Measurements from ENCODE around the gene RAD1.

The RAD1 gene

GRCh38 chr5:34914671-34915138 is 599 bp downstream of the RAD1 start:
- peak; percentile 44 for DNase-seq

DNA sequence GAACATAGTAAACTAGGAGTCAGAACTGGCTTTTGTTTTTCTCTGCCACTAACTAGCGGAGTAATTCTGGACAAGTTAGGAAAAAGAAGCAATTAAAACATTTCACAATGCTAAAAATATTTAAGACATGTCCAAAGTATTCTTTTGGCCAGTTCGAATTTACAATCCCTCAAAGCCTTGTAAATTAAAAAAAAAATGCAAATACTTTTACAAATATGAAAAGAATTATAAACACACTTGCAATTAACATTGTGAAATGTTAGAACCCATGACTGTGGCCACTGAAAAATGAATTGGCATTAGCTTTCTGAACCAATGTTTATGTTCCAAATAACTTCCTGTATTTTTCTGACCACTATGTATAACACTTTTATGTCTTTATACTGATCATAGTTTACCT is 2.2 kb downstream of the RAD1 start:
- DNase-seq: no peak

GRCh38 chr5:34905564-34905963 is 9.7 kb downstream of the RAD1 start:
- DNase-seq: no peak

GRCh38 chr5:34903260-34903659 is 12.0 kb downstream of the RAD1 start:
- no peak for DNase-seq

DNA sequence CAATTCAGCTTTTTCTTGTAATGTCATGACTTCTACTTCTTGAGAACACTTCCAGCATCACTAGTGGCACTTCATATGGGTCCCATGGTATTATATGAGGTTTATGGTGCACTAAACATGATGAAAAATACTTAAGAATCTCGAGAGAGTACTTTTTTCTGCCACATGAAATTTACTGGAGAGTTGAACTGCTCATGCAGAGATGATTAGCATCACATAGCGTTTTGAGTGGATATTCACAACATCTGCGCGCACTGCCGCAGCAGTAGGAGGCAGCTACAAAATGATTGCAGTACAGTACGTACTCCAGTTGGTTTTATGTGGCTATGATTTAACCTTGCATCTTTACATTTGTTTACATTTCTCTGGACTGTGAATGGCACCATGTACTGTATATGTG is 14.7 kb downstream of the RAD1 start:
- no peak for DNase-seq

DNA sequence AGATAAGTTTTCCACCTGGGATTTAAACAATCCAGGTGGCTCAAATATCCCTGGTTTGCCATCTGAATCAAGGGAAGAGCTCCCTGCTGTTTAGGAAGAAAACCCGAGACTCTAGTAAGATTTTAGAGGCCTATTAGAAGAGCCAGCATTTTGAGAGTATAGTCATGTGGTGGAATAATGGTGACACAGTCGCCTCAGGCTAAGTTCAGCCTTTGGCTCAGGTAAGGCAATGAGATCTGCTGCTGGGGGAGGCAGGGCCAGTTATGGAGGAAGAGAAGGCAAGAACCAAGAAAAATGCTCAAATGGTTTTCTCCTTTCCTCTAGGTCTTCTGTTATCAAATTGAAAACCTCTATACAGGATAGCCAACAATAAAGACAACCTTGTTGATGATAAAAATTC is 16.2 kb downstream of the RAD1 start:
- no peak for DNase-seq

- DNase-seq: peak; percentile 82
Observed at GRCh38 chr5:34898258-34898895, 16.9 kb downstream of the RAD1 start.

DNA sequence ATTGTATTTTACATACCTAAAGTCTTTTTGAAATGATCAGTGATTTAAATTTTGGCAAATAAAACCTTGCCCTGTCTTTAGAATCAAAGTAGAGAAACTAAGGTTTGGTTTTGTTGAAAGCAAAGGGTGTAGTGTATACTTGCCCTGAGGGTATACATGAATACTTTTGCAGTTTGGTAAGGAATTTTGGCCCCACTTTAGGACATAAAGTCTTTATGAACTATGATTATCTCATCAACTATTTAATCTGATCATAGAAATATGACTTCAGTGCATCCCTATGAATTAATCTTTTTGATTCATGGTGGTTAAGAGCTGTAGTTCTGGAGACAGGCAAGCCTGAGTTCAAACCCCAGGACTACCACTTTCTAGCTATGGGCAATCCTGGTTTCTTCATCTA is 17.7 kb downstream of the RAD1 start:
- no peak for DNase-seq

- DNase-seq: no peak
Observed at GRCh38 chr5:34895641-34896419, 19.5 kb downstream of the RAD1 start.

- no peak for DNase-seq
Observed at GRCh38 chr5:34894716-34895115, 20.6 kb downstream of the RAD1 start.

GRCh38 chr5:34892414-34892813 is 22.9 kb downstream of the RAD1 start:
- no peak for DNase-seq

DNA sequence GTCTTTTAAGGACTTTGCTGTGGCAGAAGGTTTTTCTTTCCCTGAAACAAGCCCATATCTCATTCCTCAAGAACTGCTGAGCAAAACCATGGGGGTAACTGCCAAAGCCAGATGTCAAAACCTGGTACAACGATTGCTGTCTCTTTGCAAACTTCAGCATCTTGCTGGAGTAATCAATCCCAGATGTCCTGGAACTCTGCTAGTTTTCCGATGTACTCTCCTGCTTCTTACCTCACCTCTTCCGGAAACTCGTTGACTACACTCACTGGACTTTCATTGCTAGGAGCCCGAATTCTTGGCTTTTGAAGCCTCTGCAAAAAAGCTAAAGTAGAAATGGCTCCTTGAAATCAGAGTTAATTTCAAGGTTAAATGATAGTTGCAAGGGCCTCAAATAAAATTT is 23.3 kb downstream of the RAD1 start:
- DNase-seq: peak; percentile 89

DNA sequence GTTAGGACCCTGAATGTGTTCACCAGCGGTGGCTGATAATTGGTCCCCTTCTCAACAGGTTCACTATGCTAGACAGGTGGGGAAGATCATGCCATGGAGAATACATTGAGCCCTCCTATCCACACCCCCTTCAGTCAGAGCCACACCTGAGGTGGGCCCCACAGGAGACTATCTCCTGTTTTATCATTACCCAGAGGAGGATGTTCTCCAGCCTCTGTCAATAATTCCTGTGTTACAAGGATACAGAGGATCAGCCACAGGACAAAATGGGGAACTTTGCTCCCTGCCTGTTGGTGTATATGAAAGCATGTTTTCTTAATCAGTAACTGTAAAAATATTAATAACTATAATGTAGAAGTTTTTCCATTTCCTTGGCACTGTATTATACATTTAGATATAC is 25.9 kb downstream of the RAD1 start:
- DNase-seq: no peak

DNA sequence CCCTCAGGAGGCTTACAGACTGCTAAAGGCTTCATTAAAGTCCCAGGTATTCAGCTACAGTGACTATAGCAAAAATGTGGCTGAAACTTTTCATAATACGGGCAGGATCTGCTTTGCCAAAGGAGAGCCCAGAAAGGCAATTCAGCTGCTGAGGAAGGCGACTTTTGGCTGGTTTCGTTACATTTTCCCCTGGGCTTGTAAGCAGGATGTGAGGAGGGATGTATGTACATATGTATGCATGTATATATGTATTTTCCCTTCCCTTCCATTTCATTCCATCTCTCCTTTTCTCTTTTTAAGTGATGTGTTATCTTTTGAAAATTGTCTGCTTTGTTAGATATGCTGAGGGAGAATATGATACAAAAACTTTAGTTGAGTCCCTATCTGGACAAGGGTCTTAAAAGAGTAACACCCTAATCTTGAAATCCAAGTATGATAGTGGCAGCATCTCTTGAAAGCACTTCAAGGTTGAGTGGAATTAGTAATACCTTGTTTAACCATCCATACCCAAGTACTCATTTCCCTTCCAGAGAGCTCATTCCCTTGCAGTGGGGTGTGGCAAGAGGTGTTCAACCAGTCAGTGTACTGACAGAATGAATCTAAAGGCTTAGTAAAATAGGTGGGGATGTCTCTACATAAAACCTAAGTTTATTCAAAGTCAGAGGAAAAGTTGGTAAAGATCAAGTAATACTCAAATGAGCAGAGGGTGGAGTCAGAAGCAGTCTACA is 28.7 kb downstream of the RAD1 start:
- no peak for DNase-seq

GRCh38 chr5:34881246-34881645 is 34.1 kb downstream of the RAD1 start:
- no peak for DNase-seq

GRCh38 chr5:34876275-34876674 is 39.0 kb downstream of the RAD1 start:
- DNase-seq: no peak

DNA sequence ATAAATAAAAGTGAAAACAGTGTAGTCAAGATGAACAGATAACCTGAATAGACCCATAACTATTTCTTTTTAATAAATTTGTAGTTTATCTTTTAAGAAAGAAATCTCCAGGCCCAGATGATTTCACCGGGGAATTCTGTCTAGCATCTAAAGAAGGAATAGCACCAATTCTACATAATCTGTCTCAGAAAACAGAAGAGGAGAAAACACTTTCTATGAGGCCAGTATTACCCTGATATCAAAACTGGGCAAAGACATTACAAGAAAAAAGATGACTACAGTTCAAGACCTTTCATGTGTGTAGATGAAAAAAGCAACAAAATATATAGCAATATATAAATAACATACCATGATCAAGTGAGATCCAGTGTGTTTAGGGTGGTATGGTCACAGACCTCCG is 44.9 kb downstream of the RAD1 start:
- no peak for DNase-seq

GRCh38 chr5:34869256-34869655 is 46.0 kb downstream of the RAD1 start:
- DNase-seq: no peak

- DNase-seq: no peak
Observed at GRCh38 chr5:34868791-34869190, 46.5 kb downstream of the RAD1 start.

GRCh38 chr5:34867660-34868059 is 47.6 kb downstream of the RAD1 start:
- DNase-seq: no peak

GRCh38 chr5:34866989-34867471 is 48.3 kb downstream of the RAD1 start:
- DNase-seq: no peak

DNA sequence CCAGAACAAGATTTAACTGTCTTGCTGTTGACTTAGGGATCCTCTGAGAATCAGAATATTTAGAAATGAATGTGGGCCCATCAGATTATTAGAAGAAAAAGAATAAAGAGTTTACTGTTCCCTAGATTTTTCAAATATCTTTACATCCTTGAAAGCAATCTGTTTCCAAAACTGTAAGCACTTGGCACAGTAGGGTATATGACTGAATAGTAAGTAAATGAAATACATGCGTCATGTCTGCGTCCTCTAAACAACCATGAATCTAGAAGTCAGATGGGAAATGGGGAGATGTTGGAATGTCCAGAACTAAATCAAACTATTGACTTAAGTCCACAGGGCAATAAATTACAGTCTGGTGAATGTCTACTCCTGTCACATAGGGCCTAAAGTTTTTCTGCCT is 50.2 kb downstream of the RAD1 start:
- no peak for DNase-seq

- no peak for DNase-seq
Observed at GRCh38 chr5:34863946-34864345, 51.4 kb downstream of the RAD1 start.

DNA sequence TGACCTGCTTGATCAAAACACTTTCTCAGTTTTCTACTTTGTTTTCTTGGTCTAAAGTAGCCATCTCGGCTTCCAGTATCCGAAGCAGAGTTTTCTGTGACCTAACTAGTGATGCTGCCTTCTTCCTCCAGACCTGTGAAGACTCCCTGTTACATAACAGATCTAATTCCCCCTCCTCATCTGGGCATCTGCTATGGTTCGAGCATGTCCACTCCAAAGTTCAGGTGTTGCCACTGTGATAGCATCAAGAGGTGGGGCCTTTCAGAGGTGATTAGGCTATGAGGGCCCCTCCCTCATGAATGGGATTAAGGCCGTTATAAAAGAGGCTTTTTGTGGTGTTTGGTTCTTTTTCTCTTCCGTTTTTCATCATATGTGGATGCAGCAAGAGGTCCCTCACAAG is 56.1 kb downstream of the RAD1 start:
- DNase-seq: no peak
